ENCODE data around the gene TUSC2.

Gene TUSC2

DNA sequence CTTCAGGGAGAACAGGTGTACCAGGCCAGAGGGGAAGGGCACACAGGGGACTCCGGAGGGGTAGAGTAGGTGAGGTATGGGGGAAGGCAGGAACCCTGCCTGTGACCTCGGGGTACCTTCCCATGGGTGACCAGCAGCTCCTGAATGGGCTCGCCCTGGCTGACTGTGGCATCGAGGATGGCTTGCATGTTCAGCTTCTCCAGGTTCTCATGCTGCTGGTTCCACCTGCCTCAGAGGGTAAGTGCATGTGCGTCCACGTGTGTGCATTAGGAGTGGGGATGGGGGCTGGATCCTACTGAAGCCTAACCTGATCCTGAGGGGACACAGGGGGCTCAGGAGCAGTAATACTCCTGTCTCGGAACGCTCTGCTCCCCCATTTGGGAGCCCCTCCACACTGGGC lies 17.0 kb upstream of the TUSC2 start:
- WGBS, 2 experiments: 64 to 69% methylated on average over 8 of the region's 8 CpGs
- peaks cover 67% of the 10 kb centered on the region for H3K27me3 ChIP-seq (ENCODE audit: control insufficient read depth, insufficient read depth, low read length, poor library complexity, severe bottlenecking)
- H3K4me3 ChIP-seq (ENCODE audit: insufficient read depth, low read depth, low read length): peak overlapping the region; percentile 37
- peaks cover 2% of the 10 kb centered on the region for H3K4me1 ChIP-seq (ENCODE audit: control insufficient read depth, insufficient read depth, low read length)
- no peaks in the 10 kb centered on the region for H3K9me3 ChIP-seq (ENCODE audit: control insufficient read depth, low read length)
- H3K27ac ChIP-seq (ENCODE audit: insufficient read depth, low read depth, low read length, poor library complexity, severe bottlenecking): no peak overlapping the region
- peaks cover 5% of the 10 kb centered on the region for H3K36me3 ChIP-seq (ENCODE audit: control insufficient read depth, insufficient read depth, low read length)

DNA sequence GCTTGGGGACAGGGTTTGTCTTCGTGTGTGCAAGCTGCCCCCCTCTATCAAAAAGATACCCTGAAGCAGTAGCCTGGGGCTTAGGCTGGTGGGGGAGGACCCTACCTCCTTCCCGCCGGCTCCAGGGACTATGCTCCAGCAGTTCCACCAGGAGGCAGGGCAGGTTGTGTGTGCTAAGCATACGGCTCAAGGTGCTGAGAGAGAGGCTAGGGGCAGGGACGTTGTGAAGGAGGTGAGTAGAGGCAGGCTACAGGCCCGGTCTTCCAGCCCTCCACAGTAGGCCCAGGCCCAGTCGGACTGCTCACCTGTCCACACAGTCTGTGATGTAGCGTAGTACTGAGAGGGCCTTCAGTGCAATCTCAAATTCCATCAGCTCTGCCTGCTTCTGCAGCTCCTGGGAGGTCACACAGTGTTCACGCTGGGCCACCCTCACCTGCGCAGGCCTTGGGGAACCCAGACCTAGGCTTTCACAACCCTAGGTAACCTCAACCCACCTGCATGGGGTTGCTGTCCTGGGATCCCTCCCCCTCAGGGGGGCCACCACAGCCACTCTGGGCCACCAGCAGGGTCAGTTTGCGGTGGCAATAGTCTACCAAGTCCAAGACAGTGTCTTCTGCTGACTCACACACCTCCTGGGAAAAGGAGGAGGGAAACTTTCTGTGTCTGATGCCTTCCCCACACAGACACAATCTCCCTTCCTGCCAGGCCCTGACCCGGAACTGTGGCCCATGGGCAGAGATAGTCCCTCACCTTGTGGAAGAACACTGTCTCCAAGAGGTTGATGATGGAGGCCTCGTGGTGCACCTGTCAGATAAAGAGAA lies 15.0 kb upstream of the TUSC2 start:
- Histone ChIP-seq H3K9me3 (ENCODE audit: control insufficient read depth, low read length) (no peaks in the 10 kb centered on the region), H3K27me3 (ENCODE audit: control insufficient read depth, insufficient read depth, low read length, poor library complexity, severe bottlenecking) (peaks cover 87% of the 10 kb centered on the region), H3K4me1 (ENCODE audit: control insufficient read depth, insufficient read depth, low read length) (peaks cover 2% of the 10 kb centered on the region), H3K4me3 (ENCODE audit: insufficient read depth, low read depth, low read length) (no peak overlapping the region), H3K27ac (ENCODE audit: insufficient read depth, low read depth, low read length, poor library complexity, severe bottlenecking) (no peak overlapping the region), H3K36me3 (ENCODE audit: control insufficient read depth, insufficient read depth, low read length) (no peaks in the 10 kb centered on the region)
- 69 to 72% methylated on average over 13 of the region's 13 CpGs for WGBS, 2 experiments

DNA sequence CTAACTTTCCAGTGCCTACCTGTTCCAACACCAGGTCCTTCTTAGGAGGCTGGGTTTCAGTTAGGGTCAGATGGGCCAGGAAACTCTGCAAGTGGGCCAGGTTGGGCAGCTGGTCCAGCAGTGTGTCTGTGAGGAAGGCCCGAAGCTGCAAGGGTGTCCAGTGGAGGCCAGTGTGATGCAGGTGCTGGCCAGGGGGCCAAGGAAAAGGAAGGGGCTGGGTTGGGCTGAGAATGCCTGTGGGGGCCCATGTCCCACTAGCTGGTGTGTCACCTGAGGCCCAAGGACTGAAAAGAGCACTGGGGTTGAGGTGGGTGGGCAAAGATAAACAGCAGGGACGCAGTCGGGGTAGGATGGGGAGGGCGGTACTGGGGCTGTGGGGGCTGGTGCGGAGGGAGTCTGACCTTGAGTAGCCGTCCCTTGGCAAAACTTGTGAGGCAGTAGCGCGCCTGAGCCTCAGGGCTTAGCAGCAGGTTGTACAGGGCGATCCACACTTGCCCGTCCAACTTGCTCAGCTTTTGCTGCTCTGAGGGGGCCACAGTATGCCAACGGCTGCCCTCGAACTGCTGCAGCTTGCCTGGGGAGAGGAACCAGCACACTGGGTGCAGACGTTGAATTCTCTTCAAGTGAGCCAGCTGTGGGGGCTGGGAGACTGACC lies 14.1 kb upstream of the TUSC2 start:
- Histone ChIP-seq H3K4me1 (ENCODE audit: control insufficient read depth, insufficient read depth, low read length) (peaks cover 6% of the 10 kb centered on the region), H3K27me3 (ENCODE audit: control insufficient read depth, insufficient read depth, low read length, poor library complexity, severe bottlenecking) (peaks cover 91% of the 10 kb centered on the region), H3K9me3 (ENCODE audit: control insufficient read depth, low read length) (no peaks in the 10 kb centered on the region), H3K36me3 (ENCODE audit: control insufficient read depth, insufficient read depth, low read length) (no peaks in the 10 kb centered on the region), H3K4me3 (ENCODE audit: insufficient read depth, low read depth, low read length) (no peak overlapping the region), H3K27ac (ENCODE audit: insufficient read depth, low read depth, low read length, poor library complexity, severe bottlenecking) (no peak overlapping the region)
- 91 to 94% methylated on average over 13 of the region's 13 CpGs for WGBS, 2 experiments

DNA sequence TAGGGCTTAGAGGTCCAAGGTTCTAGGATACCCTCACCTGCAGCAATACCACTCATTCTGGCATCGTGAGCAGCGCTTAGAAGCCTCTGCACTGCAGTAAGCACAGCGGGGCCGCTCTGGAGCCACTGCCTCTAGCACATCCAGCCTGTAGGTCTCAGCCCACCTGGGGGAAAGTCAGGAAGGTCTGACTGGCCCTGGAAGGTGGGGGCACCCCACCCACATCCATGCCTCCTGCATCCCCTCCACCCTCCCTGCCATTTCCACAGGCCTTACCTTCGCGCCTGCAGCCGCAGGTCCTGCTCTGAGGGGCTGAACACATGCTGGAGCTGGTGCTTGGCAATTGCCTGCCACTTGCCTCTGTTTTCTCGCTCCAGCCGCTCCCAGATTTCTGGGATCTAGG lies 13.5 kb upstream of the TUSC2 start:
- H3K27me3 ChIP-seq (ENCODE audit: control insufficient read depth, insufficient read depth, low read length, poor library complexity, severe bottlenecking): peaks cover 88% of the 10 kb centered on the region
- no peaks in the 10 kb centered on the region for H3K36me3 ChIP-seq (ENCODE audit: control insufficient read depth, insufficient read depth, low read length)
- H3K4me3 ChIP-seq (ENCODE audit: insufficient read depth, low read depth, low read length): no peak overlapping the region
- no peaks in the 10 kb centered on the region for H3K9me3 ChIP-seq (ENCODE audit: control insufficient read depth, low read length)
- H3K4me1 ChIP-seq (ENCODE audit: control insufficient read depth, insufficient read depth, low read length): peaks cover 6% of the 10 kb centered on the region
- WGBS, 2 experiments: 90 to 92% methylated on average over 9 of the region's 9 CpGs
- H3K27ac ChIP-seq (ENCODE audit: insufficient read depth, low read depth, low read length, poor library complexity, severe bottlenecking): no peak overlapping the region

DNA sequence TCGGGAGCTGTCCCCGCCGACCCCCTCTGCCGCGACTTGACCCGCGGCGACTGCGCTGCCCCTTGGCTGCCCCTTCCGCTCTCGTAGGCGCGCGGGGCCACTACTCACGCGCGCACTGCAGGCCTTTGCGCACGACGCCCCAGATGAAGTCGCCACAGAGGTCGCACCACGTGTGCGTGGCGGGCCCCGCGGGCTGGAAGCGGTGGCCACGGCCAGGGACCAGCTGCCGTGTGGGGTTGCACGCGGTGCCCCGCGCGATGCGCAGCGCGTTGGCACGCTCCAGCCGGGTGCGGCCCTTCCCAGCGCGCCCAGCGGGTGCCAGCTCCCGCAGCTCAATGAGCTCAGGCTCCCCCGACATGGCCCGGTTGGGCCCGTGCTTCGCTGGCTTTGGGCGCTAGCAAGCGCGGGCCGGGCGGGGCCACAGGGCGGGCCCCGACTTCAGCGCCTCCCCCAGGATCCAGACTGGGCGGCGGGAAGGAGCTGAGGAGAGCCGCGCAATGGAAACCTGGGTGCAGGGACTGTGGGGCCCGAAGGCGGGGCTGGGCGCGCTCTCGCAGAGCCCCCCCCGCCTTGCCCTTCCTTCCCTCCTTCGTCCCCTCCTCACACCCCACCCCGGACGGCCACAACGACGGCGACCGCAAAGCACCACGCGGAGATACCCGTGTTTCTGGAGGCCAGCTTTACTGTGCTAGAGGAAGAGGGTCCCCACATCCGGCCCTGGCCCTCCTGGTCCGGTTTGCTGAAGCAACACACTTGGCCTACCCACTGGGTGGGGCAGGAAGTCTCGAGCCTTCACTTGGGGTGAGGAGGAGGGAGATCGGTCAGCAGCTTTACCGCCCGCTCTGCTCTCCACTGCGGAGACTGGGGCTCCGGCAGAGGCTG lies 12.7 kb upstream of the TUSC2 start, which contains the start of gene RASSF1:
Gene RASSF1, minus strand, starts transcription at position 389 of the 882 bp plus-strand sequence. Its CDS starts 31 bp downstream, at position 358.
- H3K27me3 ChIP-seq (ENCODE audit: control insufficient read depth, insufficient read depth, low read length, poor library complexity, severe bottlenecking): peaks cover 80% of the 10 kb centered on the region
- peaks cover 13% of the 10 kb centered on the region for H3K4me1 ChIP-seq (ENCODE audit: control insufficient read depth, insufficient read depth, low read length)
- H3K9me3 ChIP-seq (ENCODE audit: control insufficient read depth, low read length): no peaks in the 10 kb centered on the region
- peak within 1 kb of the TSS; percentile 13 for H3K4me3 ChIP-seq (ENCODE audit: insufficient read depth, low read depth, low read length)
- H3K27ac ChIP-seq (ENCODE audit: insufficient read depth, low read depth, low read length, poor library complexity, severe bottlenecking): no peak within 1 kb of the TSS
- H3K36me3 ChIP-seq (ENCODE audit: control insufficient read depth, insufficient read depth, low read length): no peaks in the 10 kb centered on the region
- 15% methylated on average over 85 of the region's 85 CpGs for WGBS, 2 experiments

DNA sequence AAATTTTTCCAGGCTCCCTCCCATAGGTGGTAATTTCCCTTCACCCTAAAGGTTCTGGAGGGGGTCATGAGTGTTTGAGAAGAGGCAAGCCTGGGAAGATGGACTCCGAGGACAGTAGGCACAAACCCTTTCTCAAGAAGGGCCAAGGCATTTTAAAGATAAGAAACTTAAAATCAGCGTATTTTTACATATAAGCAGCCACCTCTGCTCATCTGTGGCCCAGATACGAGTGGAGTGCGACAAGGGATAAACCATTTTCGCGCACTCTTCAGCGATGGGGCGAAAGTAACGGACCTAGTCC lies 12.1 kb upstream of the TUSC2 start:
- WGBS, 2 experiments: 40 to 42% methylated on average over 9 of the region's 9 CpGs
- no peak overlapping the region for H3K27ac ChIP-seq (ENCODE audit: insufficient read depth, low read depth, low read length, poor library complexity, severe bottlenecking)
- H3K36me3 ChIP-seq (ENCODE audit: control insufficient read depth, insufficient read depth, low read length): no peaks in the 10 kb centered on the region
- peaks cover 13% of the 10 kb centered on the region for H3K4me1 ChIP-seq (ENCODE audit: control insufficient read depth, insufficient read depth, low read length)
- peak overlapping the region; percentile 13 for H3K4me3 ChIP-seq (ENCODE audit: insufficient read depth, low read depth, low read length)
- no peaks in the 10 kb centered on the region for H3K9me3 ChIP-seq (ENCODE audit: control insufficient read depth, low read length)
- peaks cover 74% of the 10 kb centered on the region for H3K27me3 ChIP-seq (ENCODE audit: control insufficient read depth, insufficient read depth, low read length, poor library complexity, severe bottlenecking)

DNA sequence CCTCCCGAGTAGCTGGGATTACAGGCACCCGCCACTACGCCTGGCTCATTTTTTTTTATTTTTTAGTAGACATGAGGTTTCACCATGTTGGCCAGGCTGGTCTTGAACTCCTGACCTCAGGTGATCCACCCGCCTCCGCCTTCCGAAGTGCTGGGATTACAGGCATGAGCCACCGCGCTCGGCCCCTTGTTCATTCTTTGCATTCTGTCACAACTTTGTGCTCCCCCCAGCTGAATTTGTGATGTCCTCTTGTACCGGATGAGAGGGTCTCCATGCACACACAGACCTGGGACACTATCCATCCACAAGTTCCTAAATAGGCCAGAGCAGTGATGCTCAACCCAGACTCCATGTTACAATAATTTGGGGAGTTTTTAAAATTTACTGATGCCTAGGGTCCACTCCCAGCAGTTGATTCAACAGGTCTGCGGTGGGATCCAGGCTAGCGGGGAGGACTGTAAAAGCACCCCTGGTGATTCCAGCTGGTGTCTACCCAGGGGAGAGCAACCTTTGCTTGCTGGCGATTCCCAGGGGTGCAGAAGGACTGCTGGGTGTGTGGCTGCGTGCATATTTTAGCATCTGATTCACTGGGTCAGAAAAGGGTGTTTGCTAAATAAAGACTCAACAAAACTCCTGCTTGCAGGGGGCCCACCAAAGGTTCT lies 11.6 kb upstream of the TUSC2 start:
- Histone ChIP-seq H3K4me1 (ENCODE audit: control insufficient read depth, insufficient read depth, low read length) (peaks cover 13% of the 10 kb centered on the region), H3K9me3 (ENCODE audit: control insufficient read depth, low read length) (no peaks in the 10 kb centered on the region), H3K27me3 (ENCODE audit: control insufficient read depth, insufficient read depth, low read length, poor library complexity, severe bottlenecking) (peaks cover 69% of the 10 kb centered on the region), H3K36me3 (ENCODE audit: control insufficient read depth, insufficient read depth, low read length) (peaks cover under 1% of the 10 kb centered on the region), H3K4me3 (ENCODE audit: insufficient read depth, low read depth, low read length) (no peak overlapping the region), H3K27ac (ENCODE audit: insufficient read depth, low read depth, low read length, poor library complexity, severe bottlenecking) (no peak overlapping the region)
- 87 to 90% methylated on average over 14 of the region's 14 CpGs for WGBS, 2 experiments

DNA sequence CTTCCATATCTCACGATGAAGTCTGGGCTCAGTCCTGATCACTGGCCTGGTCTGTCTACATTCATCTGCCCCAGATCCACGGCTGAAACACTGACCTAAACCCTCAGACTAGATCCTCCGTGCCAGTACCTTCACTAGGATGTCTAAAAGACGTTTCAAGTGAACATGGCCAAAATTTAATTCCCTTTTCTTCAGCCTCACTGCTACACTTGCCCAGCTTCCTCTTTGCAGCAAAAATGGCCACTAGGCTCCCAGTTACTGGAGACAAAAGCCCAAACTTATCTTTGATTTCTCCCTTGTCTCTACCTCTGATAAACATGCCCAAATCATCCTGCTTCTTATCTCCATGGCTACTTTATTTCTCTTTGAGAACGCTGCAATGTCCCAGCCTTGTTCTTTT lies 10.9 kb upstream of the TUSC2 start:
- Histone ChIP-seq H3K36me3 (ENCODE audit: control insufficient read depth, insufficient read depth, low read length) (peaks cover 4% of the 10 kb centered on the region), H3K9me3 (ENCODE audit: control insufficient read depth, low read length) (no peaks in the 10 kb centered on the region), H3K27ac (ENCODE audit: insufficient read depth, low read depth, low read length, poor library complexity, severe bottlenecking) (no peak overlapping the region), H3K4me1 (ENCODE audit: control insufficient read depth, insufficient read depth, low read length) (peaks cover 13% of the 10 kb centered on the region), H3K4me3 (ENCODE audit: insufficient read depth, low read depth, low read length) (no peak overlapping the region), H3K27me3 (ENCODE audit: control insufficient read depth, insufficient read depth, low read length, poor library complexity, severe bottlenecking) (peaks cover 64% of the 10 kb centered on the region)
- WGBS, 2 experiments: 90% methylated on average over 5 of the region's 5 CpGs

DNA sequence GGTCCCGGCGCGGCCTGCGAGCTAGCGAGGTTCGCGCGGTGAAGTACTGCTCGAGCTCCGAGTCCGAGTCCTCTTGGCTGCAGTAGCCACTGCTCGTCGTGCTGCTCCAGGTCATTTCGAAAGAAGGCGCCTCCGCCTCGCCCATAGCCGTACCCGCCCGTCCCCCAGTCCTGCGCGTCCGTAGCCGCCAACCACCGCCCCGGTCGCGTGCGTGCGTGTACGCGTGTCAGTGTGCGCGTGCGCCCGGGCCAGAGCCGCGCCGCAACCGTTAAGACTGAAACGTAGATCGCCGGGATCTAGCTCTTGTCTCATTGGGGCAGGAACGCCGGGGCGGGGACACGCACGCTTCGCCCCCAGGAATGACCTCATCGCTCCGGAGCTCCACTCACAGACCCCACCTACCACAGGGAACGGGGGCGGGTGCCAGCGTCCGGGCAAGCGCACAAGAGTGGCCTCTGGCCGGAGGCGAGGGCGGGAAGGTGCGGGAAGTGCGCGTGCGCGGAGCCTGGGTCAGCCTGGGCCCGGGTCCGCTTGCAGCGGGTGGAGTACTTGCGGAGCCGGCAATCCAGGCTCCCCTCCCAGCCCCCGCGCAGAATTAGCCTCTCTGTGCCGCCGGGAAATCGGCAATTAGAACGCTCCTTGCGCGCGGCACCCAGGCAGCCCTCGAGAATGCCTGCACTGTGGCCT lies 9.3 kb upstream of the TUSC2 start:
- no peaks in the 10 kb centered on the region for H3K9me3 ChIP-seq (ENCODE audit: control insufficient read depth, low read length)
- peaks cover 47% of the 10 kb centered on the region for H3K27me3 ChIP-seq (ENCODE audit: control insufficient read depth, insufficient read depth, low read length, poor library complexity, severe bottlenecking)
- WGBS, 2 experiments: 0% methylated on average over 79 of the region's 79 CpGs
- H3K4me3 ChIP-seq (ENCODE audit: insufficient read depth, low read depth, low read length): peak overlapping the region; percentile 61
- peaks cover 13% of the 10 kb centered on the region for H3K4me1 ChIP-seq (ENCODE audit: control insufficient read depth, insufficient read depth, low read length)
- peaks cover 4% of the 10 kb centered on the region for H3K36me3 ChIP-seq (ENCODE audit: control insufficient read depth, insufficient read depth, low read length)
- H3K27ac ChIP-seq (ENCODE audit: insufficient read depth, low read depth, low read length, poor library complexity, severe bottlenecking): peak overlapping the region; percentile 86
